GF-D8 (cell line): ENCODE data around the gene EDARADD.
"Not testable (repeated sequence)": the region's sequence is repeated elsewhere in the genome, so short reads cannot be mapped to it uniquely, and the experiment has no call there.

Experiments used
- DNase-seq: peaks from one replicate; lab custom pipeline; 2025; lab: John Stamatoyannopoulos, UW

EDARADD gene

GRCh38 chr1:236438614-236439013 lies 44.5 kb downstream of the EDARADD start:
- no peak for DNase-seq

- DNase-seq: no peak
Observed at GRCh38 chr1:236440373-236440772, 46.3 kb downstream of the EDARADD start.

- DNase-seq: no peak
Observed at GRCh38 chr1:236450779-236451178, 56.7 kb downstream of the EDARADD start.

GRCh38 chr1:236451796-236452373 lies 57.8 kb downstream of the EDARADD start:
- DNase-seq: no peak

GRCh38 chr1:236455243-236455642 lies 61.2 kb downstream of the EDARADD start:
- DNase-seq: no peak

GRCh38 chr1:236457775-236458174 lies 63.7 kb downstream of the EDARADD start:
- DNase-seq: no peak

GRCh38 chr1:236458996-236459395 lies 64.9 kb downstream of the EDARADD start:
- no peak for DNase-seq

GRCh38 chr1:236460103-236460502 lies 66.0 kb downstream of the EDARADD start:
- no peak for DNase-seq

- DNase-seq: not testable (repeated sequence)
Observed at GRCh38 chr1:236464197-236464596, 70.1 kb downstream of the EDARADD start.

- DNase-seq: no peak
Observed at GRCh38 chr1:236465231-236465958, 71.3 kb downstream of the EDARADD start.

GRCh38 chr1:236465959-236466303 lies 71.8 kb downstream of the EDARADD start:
- DNase-seq: no peak

GRCh38 chr1:236467327-236467641 lies 73.2 kb downstream of the EDARADD start:
- no peak for DNase-seq

GRCh38 chr1:236468625-236469024 lies 74.5 kb downstream of the EDARADD start:
- no peak for DNase-seq

GRCh38 chr1:236469466-236469865 lies 75.4 kb downstream of the EDARADD start:
- no peak for DNase-seq

- no peak for DNase-seq
Observed at GRCh38 chr1:236471096-236471495, 77.0 kb downstream of the EDARADD start.

GRCh38 chr1:236471653-236472052 lies 77.6 kb downstream of the EDARADD start:
- DNase-seq: no peak

- no peak for DNase-seq
Observed at GRCh38 chr1:236472850-236473788, 79.0 kb downstream of the EDARADD start.

GRCh38 chr1:236476019-236476418 lies 81.9 kb downstream of the EDARADD start:
- DNase-seq: no peak

GRCh38 chr1:236480758-236481436 lies 86.8 kb downstream of the EDARADD start:
- DNase-seq: no peak

- no peak for DNase-seq
Observed at GRCh38 chr1:236484310-236484971, 90.4 kb downstream of the EDARADD start.

- no peak for DNase-seq
Observed at GRCh38 chr1:236486356-236487002, 92.4 kb downstream of the EDARADD start.
